PC-9 (cell line): ENCODE data around the gene NFKBIZ. TPM values are rescaled to one million over a fixed set of nuclear protein-coding genes. Genes with fewer than 3 reads are reported as not detected.

ENCODE experiments used
- BruUV-seq: library from RNA; stranded (reverse); fragments of 400-500 nt; replicated peaks from 2 replicates; lab custom pipeline; 2021; lab: Mats Ljungman, UMichigan
- CTCF ChIA-PET: fragments of 300-600 bp; sonication (Branson Sonifier 250); formaldehyde crosslinking; loops from one replicate; lab custom pipeline; 2022; ENCODE audit warnings: antibody characterized with exemption; lab: Charles Lee
- POLR2A ChIA-PET: fragments of 300-600 bp; sonication (Branson Sonifier 250); formaldehyde crosslinking; loops from one replicate; lab custom pipeline; 2022; ENCODE audit warnings: antibody characterized with exemption; ENCODE audit not compliant: unreplicated experiment; lab: Charles Lee
- DNase-seq, 2 experiments: peaks; one replicate each; pipeline versions ENCODE4 v3.0.0 to v3.0.0-alpha.2; 2015 to 2022; ENCODE audit warnings: mixed read lengths in 1 of 2
- H2AFZ ChIP-seq: fragments of 200-600 bp; sonication (generic); 2 replicates; pipeline ENCODE4 v1.8.1; 2017; ENCODE audit warnings: antibody characterized with exemption
- H3F3A ChIP-seq: fragments of 200-600 bp; sonication (generic); 2 replicates; pipeline ENCODE4 v1.8.1; 2017; ENCODE audit warnings: antibody characterized with exemption, mild to moderate bottlenecking, low read depth; ENCODE audit not compliant: insufficient read depth
- H3K27ac ChIP-seq: fragments of 200-600 bp; sonication (generic); 2 replicates; pipeline ENCODE4 v1.6.1; 2016; ENCODE audit warnings: mixed run types
- H3K27me3 ChIP-seq: fragments of 200-600 bp; sonication (generic); 2 replicates; pipeline ENCODE4 v1.6.1; 2016; ENCODE audit warnings: low read depth, mixed run types; ENCODE audit not compliant: insufficient read depth
- H3K36me3 ChIP-seq: fragments of 200-600 bp; sonication (generic); 2 replicates; pipeline ENCODE4 v1.6.1; 2016; ENCODE audit warnings: low read depth, mixed run types
- H3K4me1 ChIP-seq: fragments of 200-600 bp; sonication (generic); replicated peaks from 2 replicates; pipeline ENCODE4 v1.6.1; 2016; ENCODE audit warnings: mixed run types; ENCODE audit not compliant: insufficient read depth
- H3K4me2 ChIP-seq: fragments of 200-600 bp; sonication (generic); 2 replicates; pipeline ENCODE4 v1.6.1; 2017; ENCODE audit warnings: mixed run types
- H3K4me3 ChIP-seq: fragments of 200-600 bp; sonication (generic); 2 replicates; pipeline ENCODE4 v1.6.1; 2016; ENCODE audit warnings: mixed run types
- H3K79me2 ChIP-seq: fragments of 200-600 bp; sonication (generic); 2 replicates; pipeline ENCODE4 v1.6.1; 2017; ENCODE audit warnings: low read depth, mixed run types
- H3K9me2 ChIP-seq: fragments of 200-600 bp; sonication (generic); 2 replicates; pipeline ENCODE4 v1.8.1; 2017; ENCODE audit warnings: mild to moderate bottlenecking; ENCODE audit not compliant: insufficient read depth
- H3K9me3 ChIP-seq: fragments of 200-600 bp; sonication (generic); 2 replicates; pipeline ENCODE4 v1.8.1; 2016; ENCODE audit warnings: low read depth; ENCODE audit not compliant: insufficient read depth
- H4K20me1 ChIP-seq: fragments of 200-600 bp; sonication (generic); 2 replicates; pipeline ENCODE4 v1.8.1; 2017; ENCODE audit not compliant: insufficient read depth
- CTCF ChIP-seq: fragments of 200-600 bp; sonication (generic); conservative IDR thresholded peaks from 2 replicates; pipeline ENCODE4 v1.6.1; 2017; ENCODE audit warnings: mixed run types, antibody characterized with exemption, mild to moderate bottlenecking, moderate library complexity
- EZH2 ChIP-seq: fragments of 200-600 bp; sonication (generic); IDR thresholded peaks from 2 replicates; pipeline ENCODE4 v1.8.0; 2017; ENCODE audit warnings: antibody characterized with exemption, low read depth
- intact Hi-C: fragments of 100-400 bp; cut with micrococcal nuclease; formaldehyde crosslinking; loops from one replicate; pipeline ENCODE4 v1.10.0; 2022; ENCODE audit not compliant: unreplicated experiment
- total RNA-seq: library from RNA; stranded (reverse); gene quantifications from 2 replicates; pipeline ENCODE4 v1.2.3, GENCODE V29; 2021

Gene NFKBIZ
- total RNA-seq, 1 experiment from 2014 or later = 44.9 TPM

GRCh38 chr3:101852983-101853840 lies 3.9 kb downstream of the NFKBIZ start:
- Histone ChIP-seq H3K4me3 (no peak overlapping the region), H2AFZ (no peak overlapping the region), H3F3A (peaks cover 11% of the 10 kb centered on the region), H3K4me2 (no peak overlapping the region), H3K9me2 (peaks cover 4% of the 10 kb centered on the region; the same call in 1 of the 2 replicates), H3K36me3 (peaks cover 68% of the 10 kb centered on the region), H4K20me1 (peaks cover 10% of the 10 kb centered on the region; the same call in 1 of the 2 replicates), H3K27ac (no peak overlapping the region), H3K4me1 (peaks cover 19% of the 10 kb centered on the region), H3K79me2 (peaks cover 34% of the 10 kb centered on the region), H3K27me3 (no peaks in the 10 kb centered on the region), H3K9me3 (no peaks in the 10 kb centered on the region)
- ChIA-PET CTCF (no interaction called here), POLR2A (interaction anchor here (0.7 kb wide), 1 partner anchor 313 kb away, joined by 3 read pairs; no protein-coding TSS in a partner anchor)
- no TSS peak for BruUV-seq
- intact Hi-C loops = loop anchor here (5.0 kb wide), 1 partner anchor 224 kb away; no protein-coding TSS in a partner anchor
- DNase-seq = no peak
- TF ChIP-seq CTCF (no peak), EZH2 (no peak)

GRCh38 chr3:101853982-101854381 lies 4.7 kb downstream of the NFKBIZ start:
- H3K4me3 ChIP-seq = no peak overlapping the region
- no peak overlapping the region for H2AFZ ChIP-seq
- no peaks in the 10 kb centered on the region for H3K27me3 ChIP-seq
- POLR2A ChIA-PET = interaction anchor here (0.6 to 0.7 kb wide), 2 partner anchors 11 to 312 kb away, joined by 3 to 8 read pairs; no protein-coding TSS in a partner anchor
- no peak for DNase-seq
- CTCF ChIA-PET = no interaction called here
- peaks cover 10% of the 10 kb centered on the region; the same call in 1 of the 2 replicates for H4K20me1 ChIP-seq
- intact Hi-C loops = loop anchor here (5.0 kb wide), 1 partner anchor 223 kb away; no protein-coding TSS in a partner anchor
- BruUV-seq = no TSS peak
- peaks cover 5% of the 10 kb centered on the region; the same call in 1 of the 2 replicates for H3F3A ChIP-seq
- H3K27ac ChIP-seq = no peak overlapping the region
- peaks cover 34% of the 10 kb centered on the region for H3K79me2 ChIP-seq
- peaks cover 13% of the 10 kb centered on the region for H3K4me1 ChIP-seq
- TF ChIP-seq EZH2 (no peak), CTCF (no peak)
- H3K9me2 ChIP-seq = peaks cover 4% of the 10 kb centered on the region; the same call in 1 of the 2 replicates
- H3K36me3 ChIP-seq = peaks cover 75% of the 10 kb centered on the region
- H3K9me3 ChIP-seq = no peaks in the 10 kb centered on the region
- H3K4me2 ChIP-seq = no peak overlapping the region

- Histone ChIP-seq H3K4me2 (no peak overlapping the region), H3K4me1 (peaks cover 13% of the 10 kb centered on the region), H3K27me3 (no peaks in the 10 kb centered on the region), H3K36me3 (peaks cover 83% of the 10 kb centered on the region), H2AFZ (no peak overlapping the region), H3K9me2 (peaks cover 4% of the 10 kb centered on the region; the same call in 1 of the 2 replicates), H4K20me1 (peaks cover 10% of the 10 kb centered on the region; the same call in 1 of the 2 replicates), H3K27ac (no peak overlapping the region), H3K79me2 (peaks cover 33% of the 10 kb centered on the region), H3F3A (peaks cover 2% of the 10 kb centered on the region; the same call in 1 of the 2 replicates), H3K4me3 (no peak overlapping the region), H3K9me3 (no peaks in the 10 kb centered on the region)
- intact Hi-C loops = loop anchor here (5.0 kb wide), 1 partner anchor 223 kb away; no protein-coding TSS in a partner anchor
- TF ChIP-seq CTCF = no peak
- no peak for TF ChIP-seq EZH2
- BruUV-seq = no TSS peak
- ChIA-PET POLR2A (interaction anchor here (0.6 to 0.9 kb wide), 2 partner anchors 10 to 308 kb away, joined by 4 to 8 read pairs; no protein-coding TSS in a partner anchor), CTCF (interaction anchor here (0.6 to 0.7 kb wide), 2 partner anchors 90 to 370 kb away, joined by 3 to 9 read pairs; no protein-coding TSS in a partner anchor)
- DNase-seq = no peak
Measured at GRCh38 chr3:101854608-101855304, 5.4 kb downstream of the NFKBIZ start.
